Activated CD8-positive, alpha-beta T cell treated with anti-CD3 and anti-CD28 coated beads for 36 hours (primary cell): ENCODE measurements around the gene CCL16. TPM values are rescaled to one million over a fixed set of nuclear protein-coding genes. Genes with fewer than 3 reads are reported as not detected.
A peak's percentile ranks its signal among the peaks of the same experiment; 100 is the strongest.

Experiments used
- ATAC-seq: fragments of 200-7000 bp; cut with Tn5 transposase; one replicate; pipeline ENCODE4 v1.10.0; 2021; ENCODE audit warnings: mild to moderate bottlenecking, moderate library complexity
- CTCF ChIA-PET: fragments of 350-600 bp; sonication (Branson Sonifier 250); formaldehyde crosslinking; loops from one replicate; lab custom pipeline; 2021; ENCODE audit warnings: antibody characterized with exemption; lab: Charles Lee
- POLR2A ChIA-PET: fragments of 350-600 bp; sonication (Branson Sonifier 250); formaldehyde crosslinking; loops from one replicate; lab custom pipeline; 2021; ENCODE audit warnings: antibody characterized with exemption; lab: Charles Lee
- DNase-seq: peaks from one replicate; pipeline ENCODE4 v3.0.0-alpha.2; 2020
- H3K27ac Mint-ChIP-seq: one replicate; pipeline ENCODE4 v1.8.0; 2021; ENCODE audit warnings: mild to moderate bottlenecking, mixed read lengths
- H3K27me3 Mint-ChIP-seq: one replicate; pipeline ENCODE4 v1.8.0; 2021; ENCODE audit warnings: mixed read lengths
- H3K36me3 Mint-ChIP-seq: one replicate; pipeline ENCODE4 v1.8.0; 2021; ENCODE audit warnings: low read depth, mixed read lengths
- H3K4me1 Mint-ChIP-seq: one replicate; pipeline ENCODE4 v1.8.0; 2021; ENCODE audit warnings: low read depth, mixed read lengths
- H3K4me3 Mint-ChIP-seq: one replicate; pipeline ENCODE4 v1.8.0; 2021; ENCODE audit warnings: mild to moderate bottlenecking, moderate library complexity, mixed read lengths
- H3K9me3 Mint-ChIP-seq: one replicate; pipeline ENCODE4 v1.8.0; 2021; ENCODE audit warnings: mixed read lengths
- CTCF ChIP-seq: fragments of 200-600 bp; IDR thresholded peaks from one replicate; pipeline ENCODE4 v1.8.0; 2022; ENCODE audit warnings: antibody characterized with exemption, mild to moderate bottlenecking
- intact Hi-C: fragments of 100-400 bp; cut with micrococcal nuclease; formaldehyde crosslinking; loops from one replicate; pipeline ENCODE4 v1.10.0; 2022
- total RNA-seq, 2 experiments: library from RNA; stranded (reverse); gene quantifications; one replicate each; pipeline ENCODE4 v1.2.3, GENCODE V29; 2021

CCL16 gene
- total RNA-seq, 2 experiments from 2014 or later = not detected

GRCh38 chr17:35981908-35982330 lies 622 bp upstream of the CCL16 start:
- CTCF ChIA-PET = interaction anchor here (1.1 to 3.7 kb wide), 6 partner anchors 12 to 168 kb away, joined by 3 to 29 read pairs (median 10); partner anchors contain the start of gene CCL18

GRCh38 chr17:35978346-35978745 lies 3.0 kb downstream of the CCL16 start:
- Mint-ChIP-seq H3K27ac (no peak overlapping the region), H3K9me3 (no peaks in the 10 kb centered on the region), H3K4me3 (no peak overlapping the region), H3K4me1 (peaks cover 8% of the 10 kb centered on the region), H3K27me3 (no peaks in the 10 kb centered on the region), H3K36me3 (no peaks in the 10 kb centered on the region)
- no peak for TF ChIP-seq CTCF
- intact Hi-C loops = no loop called here
- ChIA-PET POLR2A (interaction anchor here (0.6 to 0.8 kb wide), 2 partner anchors 9 to 236 kb away, joined by 3 read pairs; no protein-coding TSS in a partner anchor), CTCF (interaction anchor here (1.9 to 11.8 kb wide), 3 partner anchors 9 to 170 kb away, joined by 4 to 299 read pairs (median 85); no protein-coding TSS in a partner anchor)
- no peak for ATAC-seq
- DNase-seq = no peak

More at GRCh38 chr17:35981908-35982330, 622 bp upstream of the CCL16 start:
- Mint-ChIP-seq H3K27me3 (no peaks in the 10 kb centered on the region), H3K4me1 (no peaks in the 10 kb centered on the region), H3K27ac (no peak overlapping the region), H3K9me3 (no peaks in the 10 kb centered on the region), H3K4me3 (no peak overlapping the region), H3K36me3 (no peaks in the 10 kb centered on the region)
- DNase-seq = peak; percentile 30
- intact Hi-C loops = no loop called here
- no peak for ATAC-seq
- peak; percentile 41 for TF ChIP-seq CTCF
- POLR2A ChIA-PET = interaction anchor here (0.8 to 1.5 kb wide), 3 partner anchors 13 to 165 kb away, joined by 3 to 4 read pairs (median 3); no protein-coding TSS in a partner anchor

GRCh38 chr17:35977509-35977908 lies 3.8 kb downstream of the CCL16 start:
- no peaks in the 10 kb centered on the region for H3K9me3 Mint-ChIP-seq
- DNase-seq = no peak
- H3K4me1 Mint-ChIP-seq = peaks cover 8% of the 10 kb centered on the region
- no peaks in the 10 kb centered on the region for H3K27me3 Mint-ChIP-seq
- POLR2A ChIA-PET = interaction anchor here (0.8 kb wide), 1 partner anchor 10 kb away, joined by 3 read pairs; no protein-coding TSS in a partner anchor
- ATAC-seq = no peak
- no peak for TF ChIP-seq CTCF
- H3K27ac Mint-ChIP-seq = no peak overlapping the region
- no peaks in the 10 kb centered on the region for H3K36me3 Mint-ChIP-seq
- CTCF ChIA-PET = interaction anchor here (1.9 to 11.8 kb wide), 3 partner anchors 8 to 171 kb away, joined by 4 to 299 read pairs (median 85); no protein-coding TSS in a partner anchor
- intact Hi-C loops = no loop called here
- no peak overlapping the region for H3K4me3 Mint-ChIP-seq

- ChIA-PET CTCF (interaction anchor here (1.2 to 11.8 kb wide), 4 partner anchors 12 to 175 kb away, joined by 3 to 299 read pairs (median 12); no protein-coding TSS in a partner anchor), POLR2A (interaction anchor here (1.3 kb wide), 1 partner anchor 99 kb away, joined by 4 read pairs; no protein-coding TSS in a partner anchor)
- no peaks in the 10 kb centered on the region for H3K27me3 Mint-ChIP-seq
- intact Hi-C loops = loop anchor here (5.0 kb wide), 1 partner anchor 99 kb away; no protein-coding TSS in a partner anchor
- peak overlapping the region; percentile 30 for H3K27ac Mint-ChIP-seq
- no peak for TF ChIP-seq CTCF
- no peaks in the 10 kb centered on the region for H3K9me3 Mint-ChIP-seq
- ATAC-seq (no peak), DNase-seq (no peak)
- no peaks in the 10 kb centered on the region for H3K36me3 Mint-ChIP-seq
- H3K4me1 Mint-ChIP-seq = peaks cover 8% of the 10 kb centered on the region
- H3K4me3 Mint-ChIP-seq = no peak overlapping the region
These were observed 7.7 kb downstream of the CCL16 start for GRCh38 chr17:35973333-35974260.
